DOHH2 (cell line): ENCODE data around the gene KRT80.

Experiments used
- H3F3A ChIP-seq: fragments of 200-600 bp; sonication (generic), shearing (Covaris generic); 2 replicates; pipeline ENCODE4 v1.6.0; 2016; ENCODE audit warnings: antibody characterized with exemption, mild to moderate bottlenecking; ENCODE audit not compliant: control insufficient read depth, insufficient read depth
- H3K27ac ChIP-seq: fragments of 200-600 bp; sonication (generic); 2 replicates; pipeline ENCODE4 v1.5.1; 2014; ENCODE audit warnings: low read depth, mild to moderate bottlenecking, low read length, moderate library complexity
- H3K27me3 ChIP-seq: fragments of 200-600 bp; sonication (generic); 2 replicates; pipeline ENCODE4 v1.6.1; 2014; ENCODE audit warnings: mild to moderate bottlenecking, low read length, mixed read lengths; ENCODE audit not compliant: control insufficient read depth
- H3K36me3 ChIP-seq: fragments of 200-600 bp; sonication (generic); 2 replicates; pipeline ENCODE4 v1.6.1; 2014; ENCODE audit warnings: mild to moderate bottlenecking, low read length, moderate library complexity, mixed read lengths; ENCODE audit not compliant: control insufficient read depth
- H3K4me1 ChIP-seq: fragments of 200-600 bp; sonication (generic); 2 replicates; pipeline ENCODE4 v1.6.1; 2014; ENCODE audit warnings: mild to moderate bottlenecking, low read length, mixed read lengths; ENCODE audit not compliant: control insufficient read depth
- H3K4me2 ChIP-seq: fragments of 200-600 bp; sonication (generic); 2 replicates; pipeline ENCODE4 v1.6.0; 2014; ENCODE audit warnings: mild to moderate bottlenecking, low read length, moderate library complexity
- H3K4me3 ChIP-seq: fragments of 200-600 bp; sonication (generic); 2 replicates; pipeline ENCODE4 v1.5.1; 2014; ENCODE audit warnings: mild to moderate bottlenecking, low read length, mixed read lengths
- H3K79me2 ChIP-seq: fragments of 200-600 bp; sonication (generic); 2 replicates; pipeline ENCODE4 v1.6.1; 2014; ENCODE audit warnings: mild to moderate bottlenecking, low read length, mixed read lengths; ENCODE audit not compliant: control insufficient read depth
- H3K9me2 ChIP-seq: fragments of 200-600 bp; sonication (generic); replicated peaks from 2 replicates; pipeline ENCODE4 v1.6.1; 2014; ENCODE audit warnings: mild to moderate bottlenecking, low read length, mixed read lengths; ENCODE audit not compliant: control insufficient read depth
- H3K9me3 ChIP-seq: fragments of 200-600 bp; sonication (generic); 2 replicates; pipeline ENCODE4 v1.6.1; 2014; ENCODE audit warnings: antibody characterized with exemption, low read length, mixed read lengths; ENCODE audit not compliant: control insufficient read depth, insufficient read depth
- H4K20me1 ChIP-seq: fragments of 200-600 bp; sonication (generic); 2 replicates; pipeline ENCODE4 v1.6.0; 2014; ENCODE audit warnings: low read depth, mild to moderate bottlenecking, antibody characterized with exemption, low read length, moderate library complexity; ENCODE audit not compliant: control insufficient read depth, insufficient read depth
- CTCF ChIP-seq: fragments of 200-600 bp; sonication (generic); IDR thresholded peaks from one replicate; pipeline ENCODE4 v1.5.1; 2014; ENCODE audit warnings: antibody characterized with exemption, mild to moderate bottlenecking, low read depth, low read length; ENCODE audit not compliant: poor library complexity, severe bottlenecking
- EZH2phosphoT487 ChIP-seq: fragments of 200-600 bp; sonication (generic); IDR thresholded peaks from 2 replicates; pipeline ENCODE4 v1.6.1; 2017; ENCODE audit warnings: borderline replicate concordance, mild to moderate bottlenecking, antibody characterized with exemption, low read length, moderate library complexity, mixed read lengths

KRT80 gene

GRCh38 chr12:52139579-52140062, 52.2 kb downstream of the KRT80 start:
- H4K20me1 ChIP-seq, result no peaks in the 10 kb centered on the region
- TF ChIP-seq EZH2phosphoT487 (no peak), CTCF (peak; percentile 95)
- no peak overlapping the region for H3K4me2 ChIP-seq
- no peaks in the 10 kb centered on the region for H3F3A ChIP-seq
- H3K79me2 ChIP-seq, result no peaks in the 10 kb centered on the region
- no peaks in the 10 kb centered on the region for H3K9me3 ChIP-seq
- no peaks in the 10 kb centered on the region for H3K36me3 ChIP-seq
- H3K27ac ChIP-seq, result no peak overlapping the region
- H3K4me1 ChIP-seq, result no peaks in the 10 kb centered on the region
- H3K4me3 ChIP-seq, result no peak overlapping the region
- no peaks in the 10 kb centered on the region for H3K9me2 ChIP-seq
- peaks cover 2% of the 10 kb centered on the region; the same call in 1 of the 2 replicates for H3K27me3 ChIP-seq

- TF ChIP-seq CTCF (no peak), EZH2phosphoT487 (no peak)
- Histone ChIP-seq H3F3A (no peaks in the 10 kb centered on the region), H3K9me3 (no peaks in the 10 kb centered on the region), H4K20me1 (no peaks in the 10 kb centered on the region), H3K4me2 (no peak overlapping the region), H3K9me2 (no peaks in the 10 kb centered on the region), H3K27me3 (peaks cover 2% of the 10 kb centered on the region; the same call in 1 of the 2 replicates), H3K79me2 (no peaks in the 10 kb centered on the region), H3K4me3 (no peak overlapping the region), H3K27ac (no peak overlapping the region), H3K4me1 (no peaks in the 10 kb centered on the region), H3K36me3 (no peaks in the 10 kb centered on the region)
These were observed 52.7 kb downstream of the KRT80 start for GRCh38 chr12:52139147-52139546.

- TF ChIP-seq EZH2phosphoT487 (no peak), CTCF (no peak)
- Histone ChIP-seq H3K27ac (no peak overlapping the region), H3K4me2 (no peak overlapping the region), H3K27me3 (peaks cover 4% of the 10 kb centered on the region; the same call in 1 of the 2 replicates), H3K79me2 (no peaks in the 10 kb centered on the region), H3K36me3 (no peaks in the 10 kb centered on the region), H3K9me2 (no peaks in the 10 kb centered on the region), H4K20me1 (no peaks in the 10 kb centered on the region), H3F3A (no peaks in the 10 kb centered on the region), H3K4me3 (no peak overlapping the region), H3K9me3 (no peaks in the 10 kb centered on the region), H3K4me1 (no peaks in the 10 kb centered on the region)
These were observed 54.1 kb downstream of the KRT80 start for GRCh38 chr12:52137746-52138145.
